OCI-M2 (cell line): ENCODE results near the gene ERCC1.
"Not testable (repeated sequence)": the region's sequence is repeated elsewhere in the genome, so short reads cannot be mapped to it uniquely, and the experiment has no call there.

Experiments
- DNase-seq: peaks from one replicate; lab custom pipeline; 2025; ENCODE audit not compliant: unreplicated experiment; lab: John Stamatoyannopoulos, UW

ERCC1 gene

DNA sequence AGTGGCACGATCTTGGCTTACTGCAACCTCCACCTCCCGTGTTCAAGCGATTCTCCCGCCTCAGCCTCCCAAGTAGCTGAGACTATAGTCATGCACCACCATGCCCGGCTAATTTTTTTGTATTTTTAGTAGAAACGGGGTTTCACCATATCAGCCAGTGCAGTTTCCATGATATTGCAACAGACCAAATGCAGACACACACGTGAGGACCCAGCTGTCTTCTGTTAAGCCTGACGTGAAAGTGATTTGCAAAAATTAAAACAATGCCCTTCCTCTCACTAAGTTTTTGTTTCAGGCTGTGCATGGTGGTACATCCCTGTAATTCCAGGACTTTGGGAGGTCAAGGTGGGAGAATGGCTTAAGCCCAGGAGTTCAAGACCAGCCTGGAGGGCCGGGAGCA is 7.3 kb upstream of the ERCC1 start:
- DNase-seq = not testable (repeated sequence)

DNA sequence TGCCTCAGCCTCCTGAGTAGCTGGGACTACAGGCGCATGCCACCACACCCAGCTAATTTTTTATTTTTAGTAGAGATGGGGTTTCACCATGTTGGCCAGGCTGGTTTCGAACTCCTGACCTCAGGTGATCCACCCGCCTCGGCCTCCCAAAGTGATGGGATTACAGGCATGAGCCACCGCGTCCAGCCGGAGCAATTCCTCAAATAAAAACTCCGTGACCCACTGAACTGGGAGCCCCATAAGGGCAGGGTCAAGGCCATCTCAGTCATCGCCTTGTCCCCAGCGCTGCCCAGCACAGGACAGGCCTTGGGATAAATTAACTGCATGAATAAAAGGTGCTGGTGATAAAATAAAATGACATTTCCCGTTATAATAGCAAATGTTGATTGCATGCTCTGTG is 6.2 kb upstream of the ERCC1 start:
- not testable (repeated sequence) for DNase-seq

DNA sequence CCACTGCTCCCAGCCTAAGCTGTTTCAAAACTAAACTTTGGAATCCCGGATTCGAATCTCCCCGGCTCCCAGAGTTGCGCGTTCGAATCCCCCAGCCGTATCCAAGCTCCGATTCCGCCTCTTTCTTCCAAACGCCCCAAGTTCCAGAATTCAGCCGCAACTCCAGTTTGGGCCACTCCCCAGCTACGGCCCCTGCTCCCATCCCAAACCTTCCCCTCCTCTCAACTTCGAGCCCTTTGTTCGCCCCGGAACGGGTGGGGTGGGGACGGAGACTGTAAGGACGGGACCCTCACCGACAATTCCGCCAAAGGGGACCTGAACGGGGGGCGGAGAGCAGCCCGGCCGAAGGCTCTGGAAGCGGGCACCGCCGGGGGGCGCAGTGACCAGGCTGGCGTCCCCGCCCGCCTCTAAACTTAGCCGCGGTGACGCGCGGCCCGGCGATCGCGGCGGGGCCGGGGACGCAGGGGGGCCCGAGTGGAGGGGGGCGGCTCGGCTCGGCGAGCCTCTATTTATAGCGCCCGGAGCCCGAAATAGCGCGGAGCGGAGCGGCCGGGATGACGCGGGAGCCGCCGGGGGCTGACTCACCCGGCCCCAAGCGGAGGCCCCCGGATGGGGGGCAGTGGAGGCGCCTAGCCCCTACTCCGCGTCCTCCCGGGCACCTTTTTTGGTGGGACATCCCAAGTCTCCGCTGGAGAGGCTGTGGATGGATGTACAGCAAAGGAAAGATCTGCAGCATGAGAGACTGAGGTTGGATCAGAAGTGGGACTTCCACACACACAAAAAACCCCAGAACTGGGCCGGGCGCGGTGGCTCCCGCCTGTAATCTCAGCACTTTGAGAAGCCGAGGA is 4.9 kb upstream of the ERCC1 start:
- no peak for DNase-seq

DNA sequence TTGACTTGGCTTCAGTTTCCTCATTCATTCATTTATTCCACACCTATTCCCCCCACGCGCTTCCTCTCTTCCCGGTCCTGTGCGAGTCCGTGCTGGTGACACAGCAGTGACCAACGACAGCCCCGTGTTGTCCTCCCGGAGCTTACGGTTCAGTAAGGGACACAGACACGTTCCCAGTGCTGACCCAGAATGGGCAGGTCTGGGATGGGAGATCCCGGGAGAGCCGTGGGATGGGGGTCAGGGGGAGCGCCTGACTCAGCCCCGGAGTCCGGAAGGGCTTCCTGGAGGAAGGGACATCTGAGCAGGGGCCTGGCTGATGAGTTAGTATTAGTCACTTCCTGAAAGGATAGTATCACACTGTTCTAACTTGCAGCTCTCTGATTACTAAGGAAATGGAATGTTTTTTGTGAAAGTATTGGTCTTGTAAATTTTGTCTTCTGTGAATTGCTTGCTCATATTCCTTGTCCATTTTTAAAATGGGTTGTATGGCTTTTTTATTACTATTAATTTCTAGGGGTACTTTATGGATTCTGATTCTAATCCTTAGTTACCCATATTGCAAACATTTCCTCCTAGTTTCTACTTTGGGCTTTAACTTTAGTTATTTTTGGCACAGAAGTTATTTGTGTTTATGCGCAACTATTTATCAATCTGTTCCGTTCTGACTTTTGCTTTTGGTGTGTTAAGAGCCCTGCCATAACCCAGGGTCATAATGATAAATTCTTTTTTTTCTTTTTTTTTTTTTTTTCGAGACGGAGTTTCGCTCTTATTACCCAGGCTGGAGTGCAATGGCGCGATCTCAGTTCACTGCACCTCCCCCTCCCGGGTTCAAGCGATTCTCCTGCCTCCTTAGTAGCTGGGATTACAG is 708 bp upstream of the ERCC1 start:
- peak; percentile 67 for DNase-seq

DNA sequence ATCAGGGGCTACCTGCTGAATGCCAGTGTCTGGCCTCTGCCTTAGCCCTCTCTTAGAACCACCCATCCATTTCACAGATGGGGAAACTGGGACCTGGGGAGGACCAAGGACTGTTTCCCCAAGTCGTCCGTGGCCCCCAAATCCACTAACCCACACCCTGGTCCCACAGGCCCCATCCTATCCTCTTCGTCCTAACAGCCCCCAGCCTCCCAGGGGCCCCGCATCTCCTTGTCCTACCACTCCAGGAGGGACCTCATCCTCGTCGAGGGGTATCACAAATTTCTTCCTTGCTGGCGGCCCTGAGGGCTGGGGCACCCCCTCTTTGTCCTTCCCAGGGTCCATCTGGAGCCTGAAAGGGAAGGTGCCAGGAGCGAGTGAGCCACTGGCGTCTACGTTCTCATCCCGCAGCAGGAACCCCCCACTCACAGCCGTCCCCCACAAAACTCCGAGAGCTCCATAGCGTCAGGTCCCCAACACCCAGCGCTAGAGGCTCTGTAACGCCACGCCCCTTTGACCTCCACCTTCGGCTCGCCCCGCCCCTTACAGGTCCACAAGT is 606 bp downstream of the ERCC1 start:
- DNase-seq = no peak

DNA sequence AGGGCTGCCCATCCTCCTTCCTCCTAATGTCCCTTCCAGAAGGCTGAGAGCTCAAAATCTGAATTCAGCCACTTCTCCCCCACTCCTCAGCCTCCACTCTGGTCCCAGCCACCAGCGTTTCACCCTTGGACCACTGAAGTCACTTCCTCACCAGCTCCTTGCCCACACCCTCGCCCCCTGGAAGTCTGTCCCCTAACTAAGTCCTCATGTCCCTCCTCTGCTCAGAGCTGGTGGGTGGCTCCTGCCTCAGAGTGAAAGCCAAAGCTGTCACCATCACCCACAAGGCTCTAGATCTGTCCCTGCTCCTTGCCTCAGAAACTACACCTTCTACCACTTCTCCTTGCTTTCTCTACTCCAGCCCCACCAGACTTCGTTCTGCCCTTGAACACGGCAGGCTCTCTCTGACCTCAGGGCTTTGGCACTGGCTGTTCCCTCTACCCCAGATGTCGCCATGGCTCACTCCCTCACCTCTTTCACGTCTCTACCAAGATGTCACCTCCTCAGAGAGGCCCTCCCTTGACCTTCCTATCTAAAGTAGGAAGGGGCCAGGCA is 1.7 kb downstream of the ERCC1 start:
- DNase-seq = no peak

DNA sequence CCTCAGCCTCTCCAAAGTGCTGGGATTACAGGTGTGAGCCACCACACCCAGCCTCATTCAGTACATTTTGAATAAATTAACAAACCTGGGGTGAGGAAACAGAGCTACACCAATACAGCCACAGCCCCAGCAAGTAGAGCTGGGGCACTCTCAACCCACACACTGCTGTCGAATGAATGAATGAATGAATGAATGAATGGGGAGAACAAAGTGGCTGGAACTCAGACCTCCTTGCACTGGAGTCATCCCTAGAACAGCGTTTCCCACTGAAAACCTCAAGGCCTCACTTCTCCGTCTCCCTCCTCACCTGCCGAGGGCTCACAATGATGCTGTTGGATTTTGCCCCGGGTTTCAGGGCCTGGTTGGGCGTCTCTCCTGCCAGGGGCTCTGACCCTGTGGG is 2.8 kb downstream of the ERCC1 start:
- no peak for DNase-seq

DNA sequence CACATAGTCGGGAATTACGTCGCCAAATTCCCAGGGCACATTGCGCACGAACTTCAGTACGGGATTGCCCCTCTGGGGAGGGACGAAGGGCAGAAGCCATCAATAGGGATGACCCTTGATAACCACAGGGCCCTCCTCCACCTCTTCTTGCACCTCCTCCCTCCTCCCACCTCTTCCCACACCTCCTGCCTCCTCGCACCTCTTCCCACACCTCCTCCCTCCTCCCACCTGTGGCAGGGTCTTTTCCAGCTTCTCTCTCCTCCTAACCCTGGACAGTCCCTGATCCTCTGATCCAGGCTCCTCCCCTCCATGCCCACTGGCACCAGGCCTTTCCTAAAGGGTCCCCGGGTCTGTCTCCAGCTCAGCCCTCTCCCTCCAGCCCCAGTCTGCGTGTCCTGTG is 3.4 kb downstream of the ERCC1 start:
- DNase-seq = no peak

DNA sequence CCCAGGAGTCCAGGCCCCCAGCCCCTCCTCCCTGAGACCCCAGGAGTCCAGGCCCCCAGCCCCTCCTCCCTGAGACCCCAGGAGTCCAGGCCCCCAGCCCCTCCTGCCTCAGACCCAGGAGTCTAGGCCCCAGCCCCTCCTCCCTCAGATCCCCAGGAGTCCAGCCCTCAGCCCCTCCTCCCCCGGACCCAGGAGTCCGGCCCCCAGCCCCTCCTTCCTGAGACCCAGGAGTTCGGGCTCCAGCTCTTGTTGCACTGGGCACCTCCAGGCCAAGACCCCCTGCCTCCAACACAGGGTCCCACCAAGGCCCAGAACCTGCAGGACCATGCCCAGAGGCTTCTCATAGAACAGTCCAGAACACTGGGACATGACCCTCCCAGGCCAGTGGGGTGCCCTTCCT is 3.8 kb downstream of the ERCC1 start:
- no peak for DNase-seq

DNA sequence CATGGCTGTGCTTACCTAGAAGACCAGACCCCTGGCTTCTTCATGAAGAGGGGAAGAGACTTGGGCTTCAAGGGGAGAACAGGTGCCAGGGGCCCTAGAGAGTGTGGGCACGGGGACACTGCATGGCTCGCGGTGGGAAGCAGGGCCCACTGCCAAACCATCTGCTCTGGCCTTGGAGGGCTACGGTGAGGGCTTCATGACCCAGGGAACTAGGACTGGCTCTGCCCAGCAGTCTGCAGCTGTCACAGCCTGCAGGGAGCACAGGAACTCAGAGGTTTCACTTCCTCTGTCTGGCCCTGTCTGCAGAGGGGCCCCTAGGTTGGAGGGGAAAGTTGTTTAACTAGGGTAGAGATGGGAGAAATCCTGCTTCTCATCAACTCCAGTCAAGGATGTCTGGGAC is 4.3 kb downstream of the ERCC1 start:
- no peak for DNase-seq

DNA sequence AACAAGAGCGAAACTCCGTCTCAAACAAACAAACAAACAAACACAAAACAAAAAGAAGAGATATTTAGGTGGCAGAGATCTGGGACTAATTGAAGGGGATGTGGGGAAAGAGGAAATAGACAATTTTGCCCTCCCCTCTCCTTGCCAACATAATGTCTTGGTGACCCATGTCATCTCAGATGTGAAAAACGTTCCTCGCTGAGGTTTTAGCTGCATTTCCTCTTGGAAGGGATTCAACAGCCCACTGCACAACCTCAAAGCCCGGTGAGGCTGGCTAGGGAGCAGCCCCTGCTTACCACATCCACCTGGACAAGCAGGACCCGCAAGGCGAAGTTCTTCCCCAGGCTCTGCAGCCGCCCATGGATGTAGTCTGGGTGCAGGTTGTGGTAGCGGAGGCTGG is 4.9 kb downstream of the ERCC1 start:
- DNase-seq = no peak

DNA sequence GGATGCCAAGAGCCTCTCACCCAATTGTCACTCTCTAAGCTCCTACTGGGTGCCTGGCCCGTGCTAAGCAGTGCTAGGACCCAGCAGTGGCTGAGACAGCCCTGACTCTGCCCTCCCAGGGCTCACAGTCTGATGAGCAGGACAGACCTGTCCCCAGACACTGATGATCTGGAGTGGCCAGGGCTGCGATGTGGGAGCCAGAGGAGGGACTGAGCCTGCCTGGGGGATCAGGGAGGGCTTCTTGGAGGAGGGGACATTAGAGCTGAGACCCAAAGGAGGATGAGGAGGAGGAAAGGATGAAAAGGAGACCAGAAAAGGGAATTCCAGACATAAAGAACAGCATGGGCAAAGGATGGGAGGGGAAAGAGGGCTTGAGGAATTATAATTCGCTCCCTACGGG is 6.6 kb downstream of the ERCC1 start:
- no peak for DNase-seq

DNA sequence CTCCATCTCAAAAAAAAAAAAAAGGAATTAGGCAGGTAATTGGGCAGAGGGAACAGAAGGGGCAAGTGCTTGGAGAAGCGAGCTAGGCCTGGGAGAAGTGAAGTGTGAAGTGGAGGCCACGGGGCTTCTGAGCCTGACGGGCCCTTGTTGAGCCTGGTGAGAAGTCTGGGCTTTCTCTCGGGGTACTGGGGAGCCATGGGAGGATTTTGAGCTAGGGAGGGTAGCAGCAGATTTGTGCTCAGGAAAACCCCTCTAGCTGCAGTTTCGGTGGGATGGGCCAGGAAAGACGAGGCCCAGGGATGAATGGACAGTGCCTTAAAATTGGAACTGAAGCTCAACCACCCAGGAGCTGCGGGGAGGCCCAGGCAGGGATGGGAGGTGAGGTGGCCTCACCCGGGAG is 9.2 kb downstream of the ERCC1 start:
- no peak for DNase-seq

DNA sequence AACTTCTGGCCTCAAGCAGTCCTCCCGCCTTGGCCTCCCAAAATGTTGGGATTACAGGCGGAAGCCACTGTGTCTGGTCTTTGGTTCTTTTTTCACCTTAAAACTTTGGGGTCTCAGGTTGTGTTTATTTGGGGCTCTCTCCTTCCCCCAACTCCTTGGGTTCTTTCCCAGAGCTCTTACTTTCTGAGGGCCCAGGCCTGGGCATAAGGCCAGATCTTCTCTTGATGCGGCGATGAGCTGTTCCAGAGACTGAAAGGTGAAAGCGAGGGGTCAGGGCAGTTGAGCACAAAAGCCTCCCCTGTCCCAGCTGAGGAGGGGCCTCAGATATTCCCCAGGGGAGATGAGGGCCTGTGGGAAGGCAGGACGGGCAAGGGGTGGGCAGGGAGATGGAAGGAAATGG is 10.2 kb downstream of the ERCC1 start:
- DNase-seq = no peak

DNA sequence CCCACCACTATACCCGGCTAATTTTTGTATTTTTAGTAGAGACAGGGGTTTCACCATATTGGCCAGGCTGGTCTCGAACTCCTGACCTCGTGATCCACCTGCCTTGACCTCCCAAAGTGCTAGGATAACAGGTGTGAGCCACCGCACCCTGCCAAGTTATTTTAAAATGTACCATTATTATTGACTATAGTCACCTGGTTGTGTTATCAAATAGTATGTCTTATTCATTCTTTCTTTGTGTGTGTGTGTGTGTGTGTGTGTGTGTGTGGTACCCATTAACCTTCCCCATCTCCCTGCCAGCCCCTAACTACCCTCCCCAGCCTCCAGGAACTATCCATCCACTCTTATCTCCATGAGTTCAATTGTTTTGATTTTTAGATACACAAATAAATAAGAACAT is 13.4 kb downstream of the ERCC1 start:
- DNase-seq = not testable (repeated sequence)

DNA sequence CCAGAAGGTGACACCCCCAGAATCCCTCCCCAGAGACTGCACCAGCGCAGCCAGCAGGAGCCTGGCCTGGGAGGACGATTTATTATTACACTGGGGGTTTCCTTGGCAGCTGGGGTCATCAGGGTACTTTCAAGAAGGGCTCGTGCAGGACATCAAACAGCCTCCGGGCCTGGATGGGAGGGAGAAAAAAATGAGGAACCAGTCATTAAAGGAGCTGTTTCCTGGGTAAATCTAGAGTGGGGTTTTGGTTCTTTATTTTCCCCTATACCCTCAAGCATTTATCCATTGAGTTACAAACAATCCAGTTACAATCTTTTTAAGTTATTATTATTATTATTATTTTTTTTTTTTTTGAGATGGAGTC is 14.2 kb downstream of the ERCC1 start:
- DNase-seq = no peak

DNA sequence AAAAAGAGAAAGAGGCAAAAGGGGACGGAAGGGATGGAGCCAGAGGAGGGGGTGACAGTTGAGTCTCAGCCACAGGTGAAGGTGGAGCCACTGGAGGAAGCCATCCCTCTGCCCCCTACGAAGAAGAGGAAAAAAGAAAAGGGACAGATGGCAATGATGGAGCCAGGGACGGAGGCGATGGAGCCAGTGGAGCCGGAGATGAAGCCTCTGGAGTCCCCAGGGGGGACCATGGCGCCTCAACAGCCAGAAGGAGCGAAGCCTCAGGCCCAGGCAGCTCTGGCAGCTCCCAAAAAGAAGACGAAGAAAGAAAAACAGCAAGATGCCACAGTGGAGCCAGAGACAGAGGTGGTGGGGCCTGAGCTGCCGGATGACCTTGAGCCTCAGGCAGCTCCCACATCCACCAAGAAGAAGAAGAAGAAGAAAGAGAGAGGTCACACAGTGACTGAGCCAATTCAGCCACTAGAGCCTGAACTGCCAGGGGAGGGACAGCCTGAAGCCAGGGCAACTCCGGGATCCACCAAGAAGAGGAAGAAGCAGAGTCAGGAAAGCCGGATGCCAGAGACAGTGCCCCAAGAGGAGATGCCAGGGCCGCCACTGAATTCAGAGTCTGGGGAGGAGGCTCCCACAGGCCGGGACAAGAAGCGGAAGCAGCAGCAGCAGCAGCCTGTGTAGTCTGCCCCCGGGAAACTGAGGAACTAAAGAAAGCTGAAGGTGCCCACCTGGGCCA is 14.7 kb downstream of the ERCC1 start:
- DNase-seq = no peak

DNA sequence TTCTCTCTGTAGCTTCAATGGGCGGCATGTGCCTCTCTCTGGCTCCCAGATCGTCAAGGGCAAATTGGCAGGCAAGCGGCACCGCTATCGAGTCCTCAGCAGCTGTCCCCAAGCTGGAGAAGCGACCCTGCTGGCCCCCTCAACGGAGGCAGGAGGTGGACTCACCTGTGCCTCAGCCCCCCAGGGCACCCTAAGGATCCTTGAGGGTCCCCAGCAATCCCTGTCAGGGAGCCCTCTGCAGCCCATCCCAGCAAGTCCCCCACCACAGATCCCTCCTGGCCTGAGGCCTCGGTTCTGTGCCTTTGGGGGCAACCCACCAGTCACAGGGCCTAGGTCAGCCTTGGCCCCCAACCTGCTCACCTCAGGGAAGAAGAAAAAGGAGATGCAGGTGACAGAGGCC is 15.6 kb downstream of the ERCC1 start:
- DNase-seq = no peak

DNA sequence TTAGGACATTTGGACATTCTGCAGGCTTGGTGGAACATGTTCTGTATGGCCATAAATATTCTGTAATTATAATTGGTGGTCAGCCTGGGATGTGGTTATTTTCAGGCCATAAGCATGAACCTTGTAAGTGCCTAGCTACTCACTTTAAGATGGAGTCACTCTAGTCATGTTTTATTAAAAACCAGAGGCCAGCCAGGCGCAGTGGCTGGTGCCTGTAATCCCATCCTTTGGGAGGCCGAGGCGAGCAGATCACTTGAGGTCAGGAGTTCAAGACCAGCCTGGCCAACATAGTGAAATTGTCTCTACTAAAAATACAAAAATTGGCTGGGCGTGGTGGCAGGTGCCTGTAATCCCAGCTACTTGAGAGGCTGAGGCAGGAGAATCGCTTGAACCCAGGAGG is 16.1 kb downstream of the ERCC1 start:
- DNase-seq = not testable (repeated sequence)

DNA sequence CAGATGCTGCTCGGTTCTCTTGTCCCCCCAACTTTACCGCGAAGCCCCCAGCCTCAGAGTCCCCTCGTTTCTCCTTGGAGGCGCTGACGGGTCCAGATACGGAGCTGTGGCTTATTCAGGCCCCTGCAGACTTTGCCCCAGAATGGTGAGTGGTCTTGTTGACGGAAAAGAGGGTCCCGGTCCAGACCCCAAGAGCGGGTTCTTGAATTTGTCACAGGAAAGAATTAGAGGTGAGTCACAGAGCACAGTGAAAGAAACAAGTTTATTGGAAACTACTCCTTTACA is 16.7 kb downstream of the ERCC1 start:
- DNase-seq = no peak
